Astrocyte (in vitro differentiated cells and primary cell): Measurements from ENCODE around the gene ASAP2. TPM values are rescaled to one million over a fixed set of nuclear protein-coding genes. Genes with fewer than 3 reads are reported as not detected.

Source experiments
- DNase-seq: peaks from one replicate; pipeline ENCODE4 v3.0.0-alpha.2; 2010; ENCODE audit warnings: low read depth
- FAIRE-seq: peaks from 2 replicates; lab custom pipeline; 2011; peaks lifted over from hg19 to GRCh38; lab: Jason Lieb, UNC
- H2AFZ ChIP-seq: 2 replicates; pipeline ENCODE4 v1.6.0; 2012; ENCODE audit warnings: low read depth, low read length, inconsistent platforms
- H3K27ac ChIP-seq: 2 replicates; pipeline ENCODE4 v1.5.1; 2011; ENCODE audit warnings: low read depth, low read length, inconsistent platforms
- H3K27me3 ChIP-seq: 2 replicates; pipeline ENCODE4 v1.6.0; 2011; ENCODE audit warnings: low read length, inconsistent platforms; ENCODE audit not compliant: insufficient read depth
- H3K36me3 ChIP-seq: 2 replicates; pipeline ENCODE4 v1.5.1; 2011; ENCODE audit warnings: low read length, inconsistent platforms; ENCODE audit not compliant: insufficient read depth
- H3K4me1 ChIP-seq: 2 replicates; pipeline ENCODE4 v1.5.1; 2011; ENCODE audit warnings: low read length, inconsistent platforms; ENCODE audit not compliant: insufficient read depth
- H3K4me2 ChIP-seq: 2 replicates; pipeline ENCODE4 v1.6.0; 2012; ENCODE audit warnings: low read length, inconsistent platforms
- H3K4me3 ChIP-seq: 2 replicates; pipeline ENCODE4 v1.5.1; 2011; ENCODE audit warnings: low read depth, mild to moderate bottlenecking, low read length, inconsistent platforms; ENCODE audit not compliant: insufficient read depth
- H3K79me2 ChIP-seq: 2 replicates; pipeline ENCODE4 v1.6.0; 2012; ENCODE audit warnings: mild to moderate bottlenecking, low read length, inconsistent platforms; ENCODE audit not compliant: insufficient read depth
- H3K9ac ChIP-seq: 2 replicates; pipeline ENCODE4 v1.6.0; 2012; ENCODE audit warnings: mild to moderate bottlenecking, low read length, inconsistent platforms
- H3K9me3 ChIP-seq: 2 replicates; pipeline ENCODE4 v1.5.1; 2012; ENCODE audit warnings: low read depth, mild to moderate bottlenecking, low read length, inconsistent platforms; ENCODE audit not compliant: insufficient read depth
- H4K20me1 ChIP-seq: 2 replicates; pipeline ENCODE4 v1.6.0; 2012; ENCODE audit warnings: low read length, inconsistent platforms; ENCODE audit not compliant: insufficient read depth
- H3K27ac Mint-ChIP-seq: one replicate; pipeline ENCODE4 v1.8.0; 2021; ENCODE audit warnings: mild to moderate bottlenecking, mixed read lengths; ENCODE audit not compliant: unreplicated experiment
- H3K27me3 Mint-ChIP-seq: one replicate; pipeline ENCODE4 v1.8.0; 2021; ENCODE audit warnings: low read depth, mixed read lengths; ENCODE audit not compliant: unreplicated experiment
- H3K36me3 Mint-ChIP-seq: one replicate; pipeline ENCODE4 v1.8.0; 2021; ENCODE audit warnings: low read depth, mixed read lengths; ENCODE audit not compliant: unreplicated experiment
- H3K4me1 Mint-ChIP-seq: one replicate; pipeline ENCODE4 v1.8.0; 2021; ENCODE audit warnings: low read depth, mixed read lengths; ENCODE audit not compliant: unreplicated experiment
- H3K4me3 Mint-ChIP-seq: one replicate; pipeline ENCODE4 v1.8.0; 2021; ENCODE audit warnings: mild to moderate bottlenecking, moderate library complexity, mixed read lengths; ENCODE audit not compliant: unreplicated experiment
- H3K9me3 Mint-ChIP-seq: one replicate; pipeline ENCODE4 v1.8.0; 2021; ENCODE audit warnings: mild to moderate bottlenecking, mixed read lengths; ENCODE audit not compliant: unreplicated experiment
- EZH2 ChIP-seq: IDR thresholded peaks from 2 replicates; pipeline ENCODE4 v1.6.1; 2012; ENCODE audit warnings: mild to moderate bottlenecking, low read length, inconsistent platforms; ENCODE audit not compliant: insufficient read depth
- total RNA-seq: library from RNA; stranded (reverse); gene quantifications from 2 replicates; pipeline ENCODE4 v1.2.1, GENCODE V29; 2021
- TF ChIP-seq, protein P1 (sequence below): IDR thresholded peaks from 2 replicates; pipeline ENCODE4 v1.5.1; 2011; ENCODE audit warnings: low read depth, mild to moderate bottlenecking, inconsistent platforms, low read length, moderate library complexity; ENCODE audit not compliant: insufficient read depth

Gene ASAP2
- total RNA-seq, 1 donor from 2014 or later: 62.6 TPM

DNA sequence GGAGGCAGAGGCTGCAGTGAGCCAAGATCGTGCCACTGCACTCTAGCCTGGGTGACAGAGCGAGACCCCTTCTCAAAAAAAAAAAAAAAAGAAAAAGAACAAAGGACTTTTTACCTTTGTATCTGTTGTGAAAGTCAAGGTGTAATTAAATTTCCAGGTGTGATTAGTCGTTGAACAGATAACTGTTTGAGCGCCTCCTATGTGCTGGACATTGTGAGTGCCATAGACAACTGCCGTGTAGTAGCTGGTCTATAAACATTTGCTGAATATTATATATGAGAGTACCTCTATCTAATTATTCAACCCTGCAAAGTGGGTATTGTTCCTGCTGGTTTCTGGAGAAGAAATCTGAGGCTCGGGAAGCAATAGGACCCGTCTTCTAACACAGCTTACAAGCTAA is 71.8 kb downstream of the ASAP2 start:
- FAIRE-seq (no peak), DNase-seq (no peak)
- Histone ChIP-seq H3K27me3 (no peaks in the 10 kb centered on the region), H3K36me3 (peaks cover 13% of the 10 kb centered on the region), H3K9me3 (no peaks in the 10 kb centered on the region), H3K79me2 (peaks cover 70% of the 10 kb centered on the region), H3K4me2 (no peak overlapping the region), H2AFZ (no peak overlapping the region), H3K4me1 (peaks cover 3% of the 10 kb centered on the region), H4K20me1 (peaks cover 50% of the 10 kb centered on the region), H3K4me3 (no peak overlapping the region), H3K27ac (no peak overlapping the region), H3K9ac (no peak overlapping the region)
- H3K27ac Mint-ChIP-seq: no peak overlapping the region
- no peak overlapping the region for H3K4me3 Mint-ChIP-seq
- no peaks in the 10 kb centered on the region for H3K9me3 Mint-ChIP-seq
- no peaks in the 10 kb centered on the region for H3K27me3 Mint-ChIP-seq
- H3K4me1 Mint-ChIP-seq: peaks cover 41% of the 10 kb centered on the region
- peaks cover 19% of the 10 kb centered on the region for H3K36me3 Mint-ChIP-seq
- no peak for TF ChIP-seq EZH2
- TF ChIP-seq, protein P1, sequence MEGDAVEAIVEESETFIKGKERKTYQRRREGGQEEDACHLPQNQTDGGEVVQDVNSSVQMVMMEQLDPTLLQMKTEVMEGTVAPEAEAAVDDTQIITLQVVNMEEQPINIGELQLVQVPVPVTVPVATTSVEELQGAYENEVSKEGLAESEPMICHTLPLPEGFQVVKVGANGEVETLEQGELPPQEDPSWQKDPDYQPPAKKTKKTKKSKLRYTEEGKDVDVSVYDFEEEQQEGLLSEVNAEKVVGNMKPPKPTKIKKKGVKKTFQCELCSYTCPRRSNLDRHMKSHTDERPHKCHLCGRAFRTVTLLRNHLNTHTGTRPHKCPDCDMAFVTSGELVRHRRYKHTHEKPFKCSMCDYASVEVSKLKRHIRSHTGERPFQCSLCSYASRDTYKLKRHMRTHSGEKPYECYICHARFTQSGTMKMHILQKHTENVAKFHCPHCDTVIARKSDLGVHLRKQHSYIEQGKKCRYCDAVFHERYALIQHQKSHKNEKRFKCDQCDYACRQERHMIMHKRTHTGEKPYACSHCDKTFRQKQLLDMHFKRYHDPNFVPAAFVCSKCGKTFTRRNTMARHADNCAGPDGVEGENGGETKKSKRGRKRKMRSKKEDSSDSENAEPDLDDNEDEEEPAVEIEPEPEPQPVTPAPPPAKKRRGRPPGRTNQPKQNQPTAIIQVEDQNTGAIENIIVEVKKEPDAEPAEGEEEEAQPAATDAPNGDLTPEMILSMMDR: no peak

DNA sequence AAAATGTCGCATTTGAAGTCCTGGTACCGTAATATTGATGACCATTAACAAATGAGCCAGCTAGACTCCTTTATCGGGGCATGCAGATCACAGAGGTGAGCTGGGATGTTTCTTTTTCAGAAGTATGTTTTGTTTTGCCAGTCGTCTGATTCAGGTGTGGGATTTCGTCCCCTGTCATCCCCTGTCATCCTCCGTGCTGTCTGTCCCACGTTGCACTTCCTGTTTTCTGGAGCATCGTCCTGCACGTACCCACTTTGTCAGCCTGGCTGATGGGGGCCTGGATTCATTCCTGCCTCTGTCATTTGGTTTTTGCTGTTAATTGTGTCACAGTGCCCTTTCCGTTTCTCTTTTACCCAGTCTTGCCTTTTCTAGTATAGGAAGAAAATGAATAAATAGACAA is 72.8 kb downstream of the ASAP2 start:
- H4K20me1 ChIP-seq: peaks cover 50% of the 10 kb centered on the region
- H3K79me2 ChIP-seq: peaks cover 70% of the 10 kb centered on the region
- no peaks in the 10 kb centered on the region for H3K9me3 ChIP-seq
- H2AFZ ChIP-seq: no peak overlapping the region
- H3K4me3 ChIP-seq: no peak overlapping the region
- no peak for FAIRE-seq
- peaks cover 20% of the 10 kb centered on the region for H3K36me3 ChIP-seq
- H3K27ac ChIP-seq: no peak overlapping the region
- H3K4me1 ChIP-seq: no peaks in the 10 kb centered on the region
- H3K9ac ChIP-seq: no peak overlapping the region
- no peaks in the 10 kb centered on the region for H3K27me3 ChIP-seq
- TF ChIP-seq, protein P1: no peak
- TF ChIP-seq EZH2: no peak
- H3K27ac Mint-ChIP-seq: no peak overlapping the region
- H3K4me1 Mint-ChIP-seq: peaks cover 41% of the 10 kb centered on the region
- H3K4me3 Mint-ChIP-seq: no peak overlapping the region
- DNase-seq: no peak
- H3K4me2 ChIP-seq: no peak overlapping the region
- H3K27me3 Mint-ChIP-seq: no peaks in the 10 kb centered on the region
- peaks cover 19% of the 10 kb centered on the region for H3K36me3 Mint-ChIP-seq
- H3K9me3 Mint-ChIP-seq: no peaks in the 10 kb centered on the region

DNA sequence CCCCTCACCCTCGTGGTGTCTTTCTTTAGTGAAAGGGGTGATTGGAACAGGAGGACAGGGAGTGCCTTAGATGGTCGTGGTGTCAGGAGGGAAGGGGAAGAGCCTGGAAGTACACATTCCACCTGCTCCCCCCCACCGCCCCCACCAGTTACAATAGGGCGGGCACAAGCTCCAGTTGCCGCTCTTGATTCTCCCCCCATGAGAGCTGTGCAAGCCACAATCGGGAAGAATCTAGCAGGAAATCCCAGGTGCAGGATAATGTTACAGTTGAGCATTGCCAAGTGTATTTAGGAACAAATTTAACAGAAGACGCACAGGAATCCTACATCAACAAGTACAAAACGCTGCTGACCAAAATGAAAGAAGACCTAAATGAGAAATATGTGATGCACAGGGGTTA is 73.6 kb downstream of the ASAP2 start:
- Mint-ChIP-seq H3K27ac (no peak overlapping the region), H3K36me3 (peaks cover 19% of the 10 kb centered on the region), H3K9me3 (no peaks in the 10 kb centered on the region), H3K4me3 (no peak overlapping the region), H3K4me1 (peaks cover 40% of the 10 kb centered on the region), H3K27me3 (no peaks in the 10 kb centered on the region)
- H3K4me3 ChIP-seq: no peak overlapping the region
- H3K36me3 ChIP-seq: peaks cover 20% of the 10 kb centered on the region
- FAIRE-seq (no peak), DNase-seq (no peak)
- peaks cover 44% of the 10 kb centered on the region for H4K20me1 ChIP-seq
- H3K9me3 ChIP-seq: no peaks in the 10 kb centered on the region
- H3K27ac ChIP-seq: no peak overlapping the region
- H3K27me3 ChIP-seq: no peaks in the 10 kb centered on the region
- H3K9ac ChIP-seq: no peak overlapping the region
- H3K79me2 ChIP-seq: peaks cover 70% of the 10 kb centered on the region
- no peak overlapping the region for H3K4me2 ChIP-seq
- TF ChIP-seq EZH2: no peak
- TF ChIP-seq, protein P1: no peak
- peaks cover 2% of the 10 kb centered on the region for H3K4me1 ChIP-seq
- H2AFZ ChIP-seq: no peak overlapping the region
